ENCODE data around the gene SH3BGRL2.

Gene SH3BGRL2

GRCh38 chr6:79707621-79708020 is 76.5 kb downstream of the SH3BGRL2 start:
- H3K9ac ChIP-seq (ENCODE audit: low read length): no peak overlapping the region
- no peaks in the 10 kb centered on the region for H3K27me3 ChIP-seq (ENCODE audit: control insufficient read depth in 1 of 2, insufficient read depth in 2 of 2, low read length in 2 of 2)
- H3K4me3 ChIP-seq (ENCODE audit: low read depth in 1 of 2, low read length in 2 of 2): no peak overlapping the region
- H3K9me3 ChIP-seq (ENCODE audit: low read length): no peaks in the 10 kb centered on the region
- H3K36me3 ChIP-seq (ENCODE audit: insufficient read depth, low read length): no peaks in the 10 kb centered on the region
- no peak overlapping the region for H3K27ac ChIP-seq (ENCODE audit: low read depth, low read length)
- no peaks in the 10 kb centered on the region for H3K4me1 ChIP-seq (ENCODE audit: insufficient read depth, low read length)

- H3K27ac ChIP-seq (ENCODE audit: low read depth, low read length): no peak overlapping the region
- H3K4me3 ChIP-seq (ENCODE audit: low read depth in 1 of 2, low read length in 2 of 2): no peak overlapping the region
- no peaks in the 10 kb centered on the region for H3K27me3 ChIP-seq (ENCODE audit: control insufficient read depth in 1 of 2, insufficient read depth in 2 of 2, low read length in 2 of 2)
- no peak overlapping the region for H3K9ac ChIP-seq (ENCODE audit: low read length)
- no peaks in the 10 kb centered on the region for H3K4me1 ChIP-seq (ENCODE audit: insufficient read depth, low read length)
- H3K9me3 ChIP-seq (ENCODE audit: low read length): no peaks in the 10 kb centered on the region
- no peaks in the 10 kb centered on the region for H3K36me3 ChIP-seq (ENCODE audit: insufficient read depth, low read length)
Observed at GRCh38 chr6:79708095-79708791, 77.1 kb downstream of the SH3BGRL2 start.

DNA sequence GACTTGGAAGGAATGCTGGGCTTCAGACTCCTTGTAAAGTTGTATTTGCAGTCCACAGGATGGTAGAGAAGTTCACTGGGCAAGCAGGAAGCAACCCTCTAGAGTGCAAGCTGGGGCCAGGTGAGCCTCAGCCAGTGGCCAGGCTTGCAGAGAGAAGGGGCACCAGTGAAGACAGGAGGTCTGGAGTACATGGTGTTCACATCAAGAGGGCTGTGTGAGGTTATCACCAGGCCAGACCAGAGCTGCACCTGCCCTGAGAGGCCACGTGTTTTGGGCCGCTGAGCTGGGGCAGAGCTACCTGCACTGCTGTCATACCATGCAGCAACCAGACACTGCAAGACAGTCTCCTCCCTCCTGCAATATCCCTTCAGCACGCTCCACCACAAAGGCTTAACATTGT is 79.0 kb downstream of the SH3BGRL2 start:
- no peaks in the 10 kb centered on the region for H3K9me3 ChIP-seq (ENCODE audit: low read length)
- H3K4me3 ChIP-seq (ENCODE audit: low read depth in 1 of 2, low read length in 2 of 2): no peak overlapping the region
- H3K36me3 ChIP-seq (ENCODE audit: insufficient read depth, low read length): no peaks in the 10 kb centered on the region
- H3K27me3 ChIP-seq (ENCODE audit: control insufficient read depth in 1 of 2, insufficient read depth in 2 of 2, low read length in 2 of 2): no peaks in the 10 kb centered on the region
- no peak overlapping the region for H3K9ac ChIP-seq (ENCODE audit: low read length)
- H3K27ac ChIP-seq (ENCODE audit: low read depth, low read length): no peak overlapping the region
- H3K4me1 ChIP-seq (ENCODE audit: insufficient read depth, low read length): no peaks in the 10 kb centered on the region

DNA sequence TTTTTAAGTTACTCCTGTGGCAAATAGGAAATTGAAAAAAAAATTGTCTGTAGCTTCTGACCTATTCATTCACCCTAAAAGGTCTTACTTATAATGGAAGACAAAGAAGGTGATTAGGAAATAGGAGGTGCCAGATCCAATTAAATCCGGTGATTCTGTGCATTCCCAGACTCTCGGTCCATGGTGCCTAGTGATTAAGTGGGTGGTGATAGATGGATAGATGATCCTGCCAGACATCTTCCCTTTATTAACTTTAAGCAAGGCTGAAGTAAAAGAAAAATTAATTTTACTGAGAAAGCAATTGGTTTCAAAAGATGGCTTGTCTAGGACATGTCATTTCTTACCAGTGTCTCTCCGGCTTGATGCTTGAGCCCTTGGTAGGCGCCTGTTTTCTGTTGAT is 80.0 kb downstream of the SH3BGRL2 start:
- Histone ChIP-seq H3K9me3 (ENCODE audit: low read length) (no peaks in the 10 kb centered on the region), H3K4me3 (ENCODE audit: low read depth in 1 of 2, low read length in 2 of 2) (no peak overlapping the region), H3K27me3 (ENCODE audit: control insufficient read depth in 1 of 2, insufficient read depth in 2 of 2, low read length in 2 of 2) (no peaks in the 10 kb centered on the region), H3K36me3 (ENCODE audit: insufficient read depth, low read length) (no peaks in the 10 kb centered on the region), H3K9ac (ENCODE audit: low read length) (no peak overlapping the region), H3K4me1 (ENCODE audit: insufficient read depth, low read length) (no peaks in the 10 kb centered on the region), H3K27ac (ENCODE audit: low read depth, low read length) (no peak overlapping the region)

DNA sequence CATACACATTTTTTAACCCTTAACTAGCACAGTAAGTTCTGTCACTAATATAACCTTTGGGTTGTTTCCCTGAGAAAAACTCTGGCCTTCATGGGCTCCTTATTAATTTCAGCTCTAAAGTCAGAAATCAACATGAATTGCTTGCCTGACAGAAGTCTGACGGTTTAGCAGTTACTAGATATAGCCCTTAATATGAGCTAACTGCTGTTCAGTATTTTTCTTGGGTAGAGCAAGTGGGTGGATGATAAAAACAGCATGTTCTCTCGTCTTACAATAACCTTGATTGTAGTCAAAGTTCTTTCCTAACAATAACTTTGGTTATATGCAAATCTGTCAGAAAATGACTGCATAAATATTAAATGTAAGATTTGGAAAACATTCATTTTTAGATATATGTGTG is 81.0 kb downstream of the SH3BGRL2 start:
- Histone ChIP-seq H3K36me3 (ENCODE audit: insufficient read depth, low read length) (no peaks in the 10 kb centered on the region), H3K27ac (ENCODE audit: low read depth, low read length) (no peak overlapping the region), H3K4me3 (ENCODE audit: low read depth in 1 of 2, low read length in 2 of 2) (no peak overlapping the region), H3K27me3 (ENCODE audit: control insufficient read depth in 1 of 2, insufficient read depth in 2 of 2, low read length in 2 of 2) (no peaks in the 10 kb centered on the region), H3K9ac (ENCODE audit: low read length) (no peak overlapping the region), H3K9me3 (ENCODE audit: low read length) (no peaks in the 10 kb centered on the region), H3K4me1 (ENCODE audit: insufficient read depth, low read length) (no peaks in the 10 kb centered on the region)

DNA sequence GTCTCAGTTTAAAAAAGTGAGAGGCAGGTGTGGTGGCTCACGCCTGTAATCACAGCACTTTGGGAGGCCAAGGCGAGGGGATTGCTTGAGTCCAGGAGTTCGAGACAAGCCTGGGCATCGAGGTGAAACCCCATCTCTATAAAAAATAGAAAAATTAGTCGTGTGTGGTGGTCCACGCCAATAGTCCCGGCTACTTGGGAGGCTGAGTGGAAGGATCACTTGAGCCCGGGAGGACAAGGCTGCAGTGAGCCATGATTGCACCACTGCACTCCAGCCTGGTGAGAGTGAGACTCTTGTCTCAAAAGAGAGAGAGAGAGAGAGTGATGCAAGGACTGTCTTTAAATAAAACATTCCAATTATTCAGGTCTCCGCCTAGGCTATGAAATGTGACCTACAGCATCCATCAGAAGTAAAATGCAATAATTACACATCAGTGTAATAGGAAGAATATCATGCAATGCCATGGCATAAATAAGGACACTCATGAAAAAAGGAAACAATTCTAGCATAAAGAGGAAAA is 81.5 kb downstream of the SH3BGRL2 start:
- no peak overlapping the region for H3K4me3 ChIP-seq (ENCODE audit: low read depth in 1 of 2, low read length in 2 of 2)
- no peaks in the 10 kb centered on the region for H3K36me3 ChIP-seq (ENCODE audit: insufficient read depth, low read length)
- no peak overlapping the region for H3K9ac ChIP-seq (ENCODE audit: low read length)
- no peak overlapping the region for H3K27ac ChIP-seq (ENCODE audit: low read depth, low read length)
- no peaks in the 10 kb centered on the region for H3K27me3 ChIP-seq (ENCODE audit: control insufficient read depth in 1 of 2, insufficient read depth in 2 of 2, low read length in 2 of 2)
- no peaks in the 10 kb centered on the region for H3K9me3 ChIP-seq (ENCODE audit: low read length)
- no peaks in the 10 kb centered on the region for H3K4me1 ChIP-seq (ENCODE audit: insufficient read depth, low read length)

DNA sequence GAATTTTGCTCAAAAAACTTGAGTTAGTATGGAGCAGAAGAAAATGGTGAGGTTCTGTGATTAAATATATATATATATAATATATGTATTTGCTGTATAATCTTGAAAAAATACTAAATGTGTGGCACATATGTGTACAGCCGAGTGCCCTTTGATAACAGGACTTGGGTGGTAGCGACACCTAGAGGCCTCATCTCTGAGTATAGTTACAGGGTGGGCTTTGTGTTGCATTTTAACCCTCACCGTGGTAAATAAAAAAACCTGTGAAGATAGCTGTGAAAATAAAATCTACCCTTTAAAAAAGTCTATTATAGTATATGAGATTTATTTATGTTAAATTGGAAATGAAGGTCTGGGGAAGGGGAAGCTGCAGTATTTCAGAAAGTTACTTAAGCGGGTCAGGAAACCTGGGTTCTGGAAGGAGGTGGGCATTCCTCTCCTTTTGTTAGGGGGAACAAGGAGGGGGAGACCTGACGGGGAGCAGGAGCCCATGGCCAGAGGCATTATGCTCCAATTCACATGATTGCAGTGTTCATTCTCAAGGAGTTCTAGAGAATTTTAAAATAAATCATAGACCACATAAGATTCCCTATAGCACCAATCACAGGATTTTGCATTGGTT is 82.7 kb downstream of the SH3BGRL2 start:
- Histone ChIP-seq H3K27me3 (ENCODE audit: control insufficient read depth in 1 of 2, insufficient read depth in 2 of 2, low read length in 2 of 2) (no peaks in the 10 kb centered on the region), H3K9ac (ENCODE audit: low read length) (no peak overlapping the region), H3K27ac (ENCODE audit: low read depth, low read length) (no peak overlapping the region), H3K4me1 (ENCODE audit: insufficient read depth, low read length) (no peaks in the 10 kb centered on the region), H3K4me3 (ENCODE audit: low read depth in 1 of 2, low read length in 2 of 2) (no peak overlapping the region), H3K36me3 (ENCODE audit: insufficient read depth, low read length) (no peaks in the 10 kb centered on the region), H3K9me3 (ENCODE audit: low read length) (no peaks in the 10 kb centered on the region)

- H3K4me3 ChIP-seq (ENCODE audit: low read depth in 1 of 2, low read length in 2 of 2): no peak overlapping the region
- H3K9me3 ChIP-seq (ENCODE audit: low read length): no peaks in the 10 kb centered on the region
- H3K4me1 ChIP-seq (ENCODE audit: insufficient read depth, low read length): no peaks in the 10 kb centered on the region
- no peaks in the 10 kb centered on the region for H3K27me3 ChIP-seq (ENCODE audit: control insufficient read depth in 1 of 2, insufficient read depth in 2 of 2, low read length in 2 of 2)
- H3K9ac ChIP-seq (ENCODE audit: low read length): no peak overlapping the region
- H3K27ac ChIP-seq (ENCODE audit: low read depth, low read length): no peak overlapping the region
- no peaks in the 10 kb centered on the region for H3K36me3 ChIP-seq (ENCODE audit: insufficient read depth, low read length)
Observed at GRCh38 chr6:79717989-79718388, 86.9 kb downstream of the SH3BGRL2 start.

- Histone ChIP-seq H3K4me1 (ENCODE audit: insufficient read depth, low read length) (no peaks in the 10 kb centered on the region), H3K9me3 (ENCODE audit: low read length) (no peaks in the 10 kb centered on the region), H3K27ac (ENCODE audit: low read depth, low read length) (no peak overlapping the region), H3K36me3 (ENCODE audit: insufficient read depth, low read length) (no peaks in the 10 kb centered on the region), H3K27me3 (ENCODE audit: control insufficient read depth in 1 of 2, insufficient read depth in 2 of 2, low read length in 2 of 2) (no peaks in the 10 kb centered on the region), H3K4me3 (ENCODE audit: low read depth in 1 of 2, low read length in 2 of 2) (no peak overlapping the region), H3K9ac (ENCODE audit: low read length) (no peak overlapping the region)
Observed at GRCh38 chr6:79718509-79719247, 87.5 kb downstream of the SH3BGRL2 start.

DNA sequence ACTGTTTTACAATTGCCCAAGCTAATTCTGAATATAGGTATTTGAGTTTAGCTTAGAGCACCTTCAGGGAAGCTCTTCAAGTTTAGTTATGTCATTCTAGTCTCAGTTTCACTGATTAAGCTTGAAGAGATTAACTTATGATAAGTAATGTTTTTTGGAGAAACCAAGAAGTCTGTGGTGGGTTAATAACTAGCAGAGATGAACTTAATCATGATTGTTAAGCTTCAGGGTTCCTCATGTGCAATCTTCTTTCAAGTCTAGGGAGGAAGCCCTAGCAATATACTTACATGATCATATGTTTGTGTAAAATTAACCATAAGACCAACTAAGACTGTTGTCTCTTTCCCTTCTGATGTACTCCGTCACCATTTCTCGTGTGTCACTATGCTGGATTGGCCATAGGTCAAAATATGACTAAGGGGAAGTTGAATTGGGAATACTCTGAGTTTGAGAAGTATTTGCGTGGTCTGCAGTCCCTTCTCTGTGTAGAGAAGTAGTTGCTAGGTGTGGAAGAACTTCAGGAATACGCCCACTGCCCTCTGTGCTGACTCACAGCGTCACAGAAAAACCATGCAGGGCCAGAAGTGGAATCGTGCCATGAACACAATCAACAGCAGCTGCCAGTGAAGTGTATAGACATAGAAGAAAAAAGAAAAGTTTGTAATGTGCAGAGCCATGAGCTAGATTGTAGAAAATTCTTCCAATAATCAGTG is 88.3 kb downstream of the SH3BGRL2 start:
- Histone ChIP-seq H3K27ac (ENCODE audit: low read depth, low read length) (no peak overlapping the region), H3K9me3 (ENCODE audit: low read length) (no peaks in the 10 kb centered on the region), H3K4me1 (ENCODE audit: insufficient read depth, low read length) (no peaks in the 10 kb centered on the region), H3K9ac (ENCODE audit: low read length) (no peak overlapping the region), H3K27me3 (ENCODE audit: control insufficient read depth in 1 of 2, insufficient read depth in 2 of 2, low read length in 2 of 2) (no peaks in the 10 kb centered on the region), H3K4me3 (ENCODE audit: low read depth in 1 of 2, low read length in 2 of 2) (no peak overlapping the region), H3K36me3 (ENCODE audit: insufficient read depth, low read length) (no peaks in the 10 kb centered on the region)

GRCh38 chr6:79724816-79725215 is 93.7 kb downstream of the SH3BGRL2 start:
- H3K27ac ChIP-seq (ENCODE audit: low read depth, low read length): no peak overlapping the region
- H3K9me3 ChIP-seq (ENCODE audit: low read length): no peaks in the 10 kb centered on the region

More at GRCh38 chr6:79724816-79725215, 93.7 kb downstream of the SH3BGRL2 start:
- H3K4me1 ChIP-seq (ENCODE audit: insufficient read depth, low read length): no peaks in the 10 kb centered on the region
- H3K36me3 ChIP-seq (ENCODE audit: insufficient read depth, low read length): no peaks in the 10 kb centered on the region
- H3K4me3 ChIP-seq (ENCODE audit: low read depth in 1 of 2, low read length in 2 of 2): no peak overlapping the region
- no peaks in the 10 kb centered on the region for H3K27me3 ChIP-seq (ENCODE audit: control insufficient read depth in 1 of 2, insufficient read depth in 2 of 2, low read length in 2 of 2)
- no peak overlapping the region for H3K9ac ChIP-seq (ENCODE audit: low read length)

All from muscle layer of colon (tissue), 2 donors.